ENCODE measurements around the gene ZWILCH. TPM values are rescaled to one million over a fixed set of nuclear protein-coding genes. Genes with fewer than 3 reads are reported as not detected.
"Not testable (repeated sequence)": the region's sequence is repeated elsewhere in the genome, so short reads cannot be mapped to it uniquely, and the experiment has no call there.

Gene ZWILCH
- 10 to 100 TPM in 1 of 2 donors, 1 to 10 TPM in 1; 6.1 to 11.4 TPM for total RNA-seq

DNA sequence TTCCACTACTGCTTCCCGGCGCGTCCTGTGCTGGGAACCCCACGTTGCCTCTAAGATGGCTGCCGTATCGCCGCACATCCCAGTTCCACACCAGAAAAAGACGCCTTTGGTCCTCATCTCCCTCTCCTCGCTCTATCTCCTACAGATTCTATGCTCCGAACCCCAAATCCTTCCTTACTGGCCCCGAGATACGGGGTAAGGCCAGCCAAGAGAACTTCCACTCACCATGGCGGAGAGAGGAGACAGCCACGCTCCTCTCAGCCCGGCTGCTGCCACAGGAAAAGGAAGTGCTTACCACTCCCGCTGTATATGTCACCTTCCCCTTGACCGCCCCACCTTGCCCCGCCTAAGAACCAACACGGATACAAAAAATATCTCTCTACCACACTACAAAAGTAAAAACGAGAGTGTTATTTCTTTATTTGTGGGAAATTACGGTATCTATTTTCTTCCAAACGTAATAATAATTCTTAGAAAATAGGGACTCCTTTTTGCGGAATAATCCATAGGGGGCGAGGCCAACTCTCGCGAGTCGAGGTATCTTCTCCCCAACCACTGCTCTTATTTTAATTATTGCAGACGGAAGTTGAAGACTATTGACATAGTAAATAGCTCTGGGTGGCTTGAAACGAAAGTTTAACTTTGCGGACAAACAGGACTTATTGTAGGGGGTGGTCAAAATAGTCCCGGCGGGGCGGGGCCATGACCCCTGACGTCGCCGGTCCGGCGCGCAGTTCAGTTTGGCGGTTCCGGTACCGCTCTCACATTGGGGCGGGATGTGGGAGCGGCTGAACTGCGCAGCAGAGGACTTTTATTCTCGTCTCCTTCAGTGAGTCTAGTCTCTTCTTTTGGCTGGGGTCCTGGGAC, at the start of gene ZWILCH, which contains the start of gene RPL4:
Gene ZWILCH (plus strand): TSS at position 764 of the 867 bp plus-strand sequence. CDS start 13 bp downstream, at position 777.
Gene RPL4 (minus strand): TSS at position 293 of the 867 bp plus-strand sequence. CDS start 65 bp downstream, at position 228.
- Histone ChIP-seq H3K36me3 (peaks cover 15 to 18% of the 10 kb centered on the region in 2 donors), H3K9me3 (no peaks in the 10 kb centered on the region), H3K27me3 (replicated peaks; ENCODE audit: insufficient read depth) (no peaks in the 10 kb centered on the region), H3K4me3 (peak within 1 kb of the TSS; percentile 75 to 90), H3K4me1 (replicated peaks) (peaks cover 4% of the 10 kb centered on the region), H3K27ac (peak within 1 kb of the TSS; percentile 78 to 95)
- intact Hi-C loops (cut with DNase I), result loop anchor here (10.0 kb wide), 1 partner anchor 200 kb away; the partner anchor contains the start of gene SMAD6
- peak; percentile 62 for TF ChIP-seq POLR2A (IDR thresholded peaks at IDR 0.05)
- TF ChIP-seq, protein P1, sequence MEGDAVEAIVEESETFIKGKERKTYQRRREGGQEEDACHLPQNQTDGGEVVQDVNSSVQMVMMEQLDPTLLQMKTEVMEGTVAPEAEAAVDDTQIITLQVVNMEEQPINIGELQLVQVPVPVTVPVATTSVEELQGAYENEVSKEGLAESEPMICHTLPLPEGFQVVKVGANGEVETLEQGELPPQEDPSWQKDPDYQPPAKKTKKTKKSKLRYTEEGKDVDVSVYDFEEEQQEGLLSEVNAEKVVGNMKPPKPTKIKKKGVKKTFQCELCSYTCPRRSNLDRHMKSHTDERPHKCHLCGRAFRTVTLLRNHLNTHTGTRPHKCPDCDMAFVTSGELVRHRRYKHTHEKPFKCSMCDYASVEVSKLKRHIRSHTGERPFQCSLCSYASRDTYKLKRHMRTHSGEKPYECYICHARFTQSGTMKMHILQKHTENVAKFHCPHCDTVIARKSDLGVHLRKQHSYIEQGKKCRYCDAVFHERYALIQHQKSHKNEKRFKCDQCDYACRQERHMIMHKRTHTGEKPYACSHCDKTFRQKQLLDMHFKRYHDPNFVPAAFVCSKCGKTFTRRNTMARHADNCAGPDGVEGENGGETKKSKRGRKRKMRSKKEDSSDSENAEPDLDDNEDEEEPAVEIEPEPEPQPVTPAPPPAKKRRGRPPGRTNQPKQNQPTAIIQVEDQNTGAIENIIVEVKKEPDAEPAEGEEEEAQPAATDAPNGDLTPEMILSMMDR (IDR thresholded peaks at IDR 0.05), result peak in 2 of 4 experiments; percentile 31 to 32
- TF ChIP-seq POLR2AphosphoS5 (IDR thresholded peaks at IDR 0.05), result peak; percentile 77
- WGBS, result under 1% methylated on average over 46 of the region's 46 CpGs
- peak; percentile 72 for DNase-seq (ENCODE audit: low spot score)

DNA sequence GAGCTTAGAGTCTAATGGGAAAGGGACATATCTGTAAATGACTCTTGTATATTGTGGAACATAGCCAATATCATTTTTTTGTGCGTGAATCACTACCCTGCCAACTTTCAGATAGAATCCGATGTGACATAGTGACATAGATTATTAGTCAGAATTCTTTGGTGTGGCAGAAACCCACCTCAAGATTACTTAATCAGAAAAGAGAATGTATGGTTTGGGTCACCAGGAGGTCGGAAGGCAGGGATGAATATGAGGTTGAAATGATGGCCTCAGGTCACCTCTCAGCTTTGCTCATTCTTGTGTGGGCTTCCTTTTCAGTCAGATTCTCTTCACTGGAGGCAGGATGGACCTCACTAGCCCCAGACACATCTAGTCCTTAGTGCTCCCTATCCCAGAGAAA, 48.9 kb upstream of the ZWILCH start:
- 88% methylated on average over 3 of the region's 3 CpGs for WGBS
- Histone ChIP-seq H3K4me3 (no peak overlapping the region), H3K9me3 (no peaks in the 10 kb centered on the region), H3K4me1 (replicated peaks) (no peaks in the 10 kb centered on the region), H3K27me3 (replicated peaks; ENCODE audit: insufficient read depth) (no peaks in the 10 kb centered on the region), H3K36me3 (no peaks in the 10 kb centered on the region), H3K27ac (no peak overlapping the region)
- TF ChIP-seq POLR2A (IDR thresholded peaks at IDR 0.05), result no peak
- TF ChIP-seq, protein P1 (IDR thresholded peaks at IDR 0.05), result no peak
- no peak for TF ChIP-seq POLR2AphosphoS5 (IDR thresholded peaks at IDR 0.05)
- intact Hi-C loops (cut with DNase I), result no loop called here
- no peak for DNase-seq (ENCODE audit: low spot score)

DNA sequence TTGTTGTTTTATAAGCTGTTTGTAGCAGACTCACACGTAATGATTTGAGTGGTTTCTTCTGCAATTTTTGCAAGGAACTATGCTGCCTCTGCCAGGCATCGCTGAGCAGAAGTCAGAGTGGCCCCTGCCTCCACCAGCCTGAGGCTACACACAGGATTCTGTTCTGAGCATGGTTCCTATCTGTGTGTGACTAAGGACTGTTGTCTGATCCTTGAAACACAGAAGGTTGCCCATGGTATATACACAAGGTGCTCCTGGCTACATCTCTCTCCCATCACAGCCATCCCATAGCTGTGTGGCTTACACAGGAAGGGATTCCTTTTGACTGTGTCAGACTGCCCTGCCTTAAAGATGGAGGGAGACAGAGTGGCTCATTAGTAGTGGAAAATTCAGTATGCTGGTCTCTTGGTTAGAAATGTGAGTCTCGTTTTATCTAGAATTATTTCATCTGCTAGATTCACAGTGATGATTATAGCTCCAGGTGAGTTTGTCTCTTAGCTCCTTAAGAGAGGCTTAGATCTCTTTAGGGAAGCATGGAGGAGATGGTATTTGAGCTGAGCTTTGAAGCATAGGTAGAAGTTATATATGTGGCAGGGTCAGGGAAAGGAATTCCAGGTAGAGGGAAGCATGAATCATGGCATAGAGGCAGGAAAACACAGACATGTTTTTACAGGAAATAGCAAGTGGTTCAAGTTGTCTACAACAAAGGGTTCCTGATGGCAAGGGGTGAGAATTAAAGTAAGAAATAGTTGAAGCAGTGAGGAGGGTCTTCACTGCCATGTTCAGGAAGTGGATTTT, 45.1 kb upstream of the ZWILCH start:
- 86% methylated on average over 3 of the region's 3 CpGs for WGBS
- Histone ChIP-seq H3K27ac (no peak overlapping the region), H3K36me3 (no peaks in the 10 kb centered on the region), H3K9me3 (no peaks in the 10 kb centered on the region), H3K27me3 (replicated peaks; ENCODE audit: insufficient read depth) (no peaks in the 10 kb centered on the region), H3K4me3 (no peak overlapping the region), H3K4me1 (replicated peaks) (no peaks in the 10 kb centered on the region)
- intact Hi-C loops (cut with DNase I), result no loop called here
- DNase-seq (ENCODE audit: low spot score), result no peak
- TF ChIP-seq POLR2AphosphoS5 (IDR thresholded peaks at IDR 0.05), result no peak

DNA sequence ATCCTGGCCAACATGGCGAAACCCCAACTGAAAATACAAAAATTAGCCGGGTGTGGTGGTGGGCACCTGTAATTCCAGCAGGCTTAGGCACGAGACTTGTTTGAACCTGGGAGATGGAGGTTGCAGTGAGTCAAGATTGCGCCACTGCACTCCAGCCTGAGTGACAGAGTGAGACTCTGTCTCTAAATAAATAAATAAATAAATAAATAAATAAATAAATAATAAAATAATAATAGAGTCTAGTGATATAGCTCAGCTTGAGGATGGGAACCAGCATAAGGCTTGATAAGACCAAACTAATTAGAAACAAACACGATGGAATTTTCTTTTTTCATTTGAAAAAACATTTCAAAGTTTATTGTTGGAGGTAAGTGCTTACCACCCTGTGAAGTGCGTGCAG, 43.8 kb upstream of the ZWILCH start:
- 96% methylated on average over 6 of the region's 6 CpGs for WGBS
- H3K4me3 ChIP-seq; H3K9me3 ChIP-seq; H3K27ac ChIP-seq; H3K36me3 ChIP-seq; H3K27me3 ChIP-seq (replicated peaks; ENCODE audit: insufficient read depth); DNase-seq (ENCODE audit: low spot score); H3K4me1 ChIP-seq (replicated peaks); intact Hi-C loops (cut with DNase I): not testable (repeated sequence)

DNA sequence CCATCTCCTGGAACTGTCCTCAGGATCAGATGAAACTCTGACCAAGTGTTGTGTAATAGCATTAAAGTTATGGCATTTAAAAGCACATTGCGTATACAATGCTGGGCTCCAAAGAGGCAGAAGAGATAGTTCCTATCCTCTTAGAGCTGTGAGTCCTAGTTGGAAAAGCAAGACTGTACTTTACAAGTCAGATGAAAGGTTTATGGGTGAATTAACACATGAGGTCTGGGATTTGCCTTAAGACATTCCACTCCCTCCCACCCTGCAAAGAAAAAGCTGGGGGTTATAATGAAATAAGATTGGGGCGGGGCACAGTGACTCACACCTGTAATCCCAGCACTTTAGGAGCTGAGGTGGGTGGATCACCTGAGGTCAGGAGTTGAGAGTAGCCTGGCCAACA, 43.2 kb upstream of the ZWILCH start:
- H3K27ac ChIP-seq, result no peak overlapping the region
- H3K9me3 ChIP-seq, result no peaks in the 10 kb centered on the region
- intact Hi-C loops (cut with DNase I), result no loop called here
- H3K4me3 ChIP-seq, result no peak overlapping the region
- H3K36me3 ChIP-seq, result no peaks in the 10 kb centered on the region
- DNase-seq (ENCODE audit: low spot score), result no peak
- 80% methylated on average over 2 of the region's 2 CpGs for WGBS
- TF ChIP-seq POLR2A (IDR thresholded peaks at IDR 0.05), result no peak
- no peak for TF ChIP-seq POLR2AphosphoS5 (IDR thresholded peaks at IDR 0.05)
- TF ChIP-seq, protein P1 (IDR thresholded peaks at IDR 0.05), result no peak
- no peaks in the 10 kb centered on the region for H3K4me1 ChIP-seq (replicated peaks)
- no peaks in the 10 kb centered on the region for H3K27me3 ChIP-seq (replicated peaks; ENCODE audit: insufficient read depth)

Data from prostate gland (tissue), 2 donors.